Measurements from ENCODE around the gene RCAN3. TPM values are rescaled to one million over a fixed set of nuclear protein-coding genes. Genes with fewer than 3 reads are reported as not detected.
"Not testable (repeated sequence)": the region's sequence is repeated elsewhere in the genome, so short reads cannot be mapped to it uniquely, and the experiment has no call there.

Gene RCAN3
- total and polyA plus RNA-seq, 2 donors from 2014 or later = 3.5 to 27.1 TPM

DNA sequence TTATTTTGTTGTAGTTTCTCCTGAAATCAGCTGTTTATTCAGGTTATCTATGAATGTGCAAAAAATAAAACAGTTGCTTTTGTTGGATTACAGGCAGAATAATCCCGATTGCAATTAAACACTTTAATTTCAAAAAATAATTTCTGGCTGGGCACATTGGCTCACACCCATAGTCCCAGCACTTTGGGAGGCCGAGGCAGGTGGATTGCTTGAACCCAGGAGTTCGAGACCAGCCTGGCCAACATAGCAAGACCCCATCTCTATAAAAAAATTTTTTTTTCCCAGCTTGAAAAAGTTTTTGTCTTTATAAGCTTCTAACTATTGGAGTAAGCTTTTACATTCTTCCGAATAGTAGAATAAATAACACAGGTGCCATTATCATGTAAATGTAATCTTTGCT, 15.3 kb downstream of the RCAN3 start:
- DNase-seq (no peak), FAIRE-seq (no peak)
- Histone ChIP-seq H3K4me1 (ENCODE audit: control insufficient read depth in 2 of 3, insufficient read depth in 2 of 3, low read depth in 1 of 3, low read length in 3 of 3) (no peaks in the 10 kb centered on the region), H3K4me3 (ENCODE audit: low read length in 3 of 3) (no peak overlapping the region), H3K36me3 (ENCODE audit: control insufficient read depth in 2 of 3, insufficient read depth in 3 of 3, low read length in 3 of 3) (no peaks in the 10 kb centered on the region), H3K27ac (ENCODE audit: low read depth in 2 of 2, low read length in 2 of 2) (no peak overlapping the region), H3K9ac (ENCODE audit: low read length in 3 of 3) (no peak overlapping the region), H3K9me3 (ENCODE audit: control insufficient read depth in 2 of 3, insufficient read depth in 1 of 3, low read length in 3 of 3) (no peaks in the 10 kb centered on the region), H3K27me3 (ENCODE audit: control insufficient read depth, insufficient read depth, low read length) (no peaks in the 10 kb centered on the region)
- TF ChIP-seq, protein P1, sequence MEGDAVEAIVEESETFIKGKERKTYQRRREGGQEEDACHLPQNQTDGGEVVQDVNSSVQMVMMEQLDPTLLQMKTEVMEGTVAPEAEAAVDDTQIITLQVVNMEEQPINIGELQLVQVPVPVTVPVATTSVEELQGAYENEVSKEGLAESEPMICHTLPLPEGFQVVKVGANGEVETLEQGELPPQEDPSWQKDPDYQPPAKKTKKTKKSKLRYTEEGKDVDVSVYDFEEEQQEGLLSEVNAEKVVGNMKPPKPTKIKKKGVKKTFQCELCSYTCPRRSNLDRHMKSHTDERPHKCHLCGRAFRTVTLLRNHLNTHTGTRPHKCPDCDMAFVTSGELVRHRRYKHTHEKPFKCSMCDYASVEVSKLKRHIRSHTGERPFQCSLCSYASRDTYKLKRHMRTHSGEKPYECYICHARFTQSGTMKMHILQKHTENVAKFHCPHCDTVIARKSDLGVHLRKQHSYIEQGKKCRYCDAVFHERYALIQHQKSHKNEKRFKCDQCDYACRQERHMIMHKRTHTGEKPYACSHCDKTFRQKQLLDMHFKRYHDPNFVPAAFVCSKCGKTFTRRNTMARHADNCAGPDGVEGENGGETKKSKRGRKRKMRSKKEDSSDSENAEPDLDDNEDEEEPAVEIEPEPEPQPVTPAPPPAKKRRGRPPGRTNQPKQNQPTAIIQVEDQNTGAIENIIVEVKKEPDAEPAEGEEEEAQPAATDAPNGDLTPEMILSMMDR (IDR thresholded peaks at IDR 0.05; ENCODE audit: borderline replicate concordance, extremely low read depth, insufficient read depth) = no peak
- intact Hi-C loops (cut with DNase I) = no loop called here

DNA sequence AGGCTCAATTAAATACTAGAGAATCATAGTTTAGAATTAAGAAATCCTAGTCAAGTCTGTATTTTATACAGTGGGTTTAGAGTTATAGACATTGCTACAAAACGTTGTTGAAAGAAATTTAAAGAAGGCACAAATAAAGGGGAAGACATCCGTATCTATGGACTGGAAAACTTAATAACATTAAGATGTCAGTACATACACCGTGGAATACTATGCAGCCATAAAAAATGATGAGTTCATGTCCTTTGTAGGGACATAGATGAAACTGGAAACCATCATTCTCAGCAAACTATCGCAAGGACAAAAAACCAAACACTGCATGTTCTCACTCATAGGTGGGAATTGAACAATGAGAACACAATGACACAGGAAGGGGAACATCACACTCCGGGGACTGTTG, 17.6 kb downstream of the RCAN3 start:
- FAIRE-seq; intact Hi-C loops (cut with DNase I); H3K27ac ChIP-seq (ENCODE audit: low read depth in 2 of 2, low read length in 2 of 2): not testable (repeated sequence)

DNA sequence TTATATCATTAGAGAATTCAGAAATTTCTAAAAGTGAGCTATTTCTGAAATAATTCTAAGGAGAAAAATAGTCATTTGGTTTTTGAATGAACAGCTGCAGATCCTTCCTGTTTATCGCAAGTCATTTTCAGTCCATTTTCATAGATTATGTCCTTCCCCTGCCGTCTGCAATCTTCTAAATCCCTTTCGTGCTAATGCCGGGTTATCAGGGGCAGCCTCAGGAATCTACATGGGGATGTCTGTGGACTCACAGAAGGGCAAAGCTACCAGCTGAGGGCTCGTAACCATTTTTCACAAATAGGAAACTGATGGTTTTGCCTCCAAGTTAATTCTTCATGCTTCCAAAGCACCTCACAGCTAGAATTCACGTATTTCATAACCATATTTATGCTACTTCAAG, 23.0 kb downstream of the RCAN3 start:
- DNase-seq = no peak
- TF ChIP-seq, protein P1 (IDR thresholded peaks at IDR 0.05; ENCODE audit: borderline replicate concordance, extremely low read depth, insufficient read depth) = no peak
- no peak for FAIRE-seq

More for the DNA sequence above, 17.6 kb downstream of the RCAN3 start:
- DNase-seq; H3K4me1 ChIP-seq (ENCODE audit: control insufficient read depth in 2 of 3, insufficient read depth in 2 of 3, low read depth in 1 of 3, low read length in 3 of 3); H3K9me3 ChIP-seq (ENCODE audit: control insufficient read depth in 2 of 3, insufficient read depth in 1 of 3, low read length in 3 of 3); H3K4me3 ChIP-seq (ENCODE audit: low read length in 3 of 3); H3K9ac ChIP-seq (ENCODE audit: low read length in 3 of 3); H3K36me3 ChIP-seq (ENCODE audit: control insufficient read depth in 2 of 3, insufficient read depth in 3 of 3, low read length in 3 of 3); H3K27me3 ChIP-seq (ENCODE audit: control insufficient read depth, insufficient read depth, low read length): not testable (repeated sequence)

DNA sequence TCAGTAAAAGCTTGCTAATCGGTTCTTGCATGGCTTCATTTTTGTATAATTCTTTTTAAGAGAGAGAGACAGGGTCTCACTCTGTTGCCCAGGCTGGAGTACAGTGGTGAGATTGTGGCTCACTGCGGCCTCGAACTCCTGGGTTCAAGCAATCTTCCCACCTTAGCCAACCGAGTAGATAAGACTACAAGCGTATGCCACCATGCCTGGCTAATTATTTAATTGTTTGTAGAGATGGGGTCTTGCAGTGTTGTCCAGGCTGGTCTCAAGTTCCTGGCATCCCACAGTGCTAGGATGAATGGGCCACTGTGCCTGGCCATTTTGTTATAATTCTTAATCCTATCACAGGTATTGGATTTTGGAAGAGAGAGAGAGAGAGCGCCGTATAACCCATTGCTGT, 23.4 kb downstream of the RCAN3 start:
- H3K4me3 ChIP-seq (ENCODE audit: low read length in 3 of 3) = no peak overlapping the region
- H3K9me3 ChIP-seq (ENCODE audit: control insufficient read depth in 2 of 3, insufficient read depth in 1 of 3, low read length in 3 of 3) = no peaks in the 10 kb centered on the region
- H3K27ac ChIP-seq (ENCODE audit: low read depth in 2 of 2, low read length in 2 of 2) = no peak overlapping the region
- TF ChIP-seq, protein P1 (IDR thresholded peaks at IDR 0.05; ENCODE audit: borderline replicate concordance, extremely low read depth, insufficient read depth) = no peak
- H3K27me3 ChIP-seq (ENCODE audit: control insufficient read depth, insufficient read depth, low read length) = no peaks in the 10 kb centered on the region
- DNase-seq (no peak), FAIRE-seq (no peak)
- H3K9ac ChIP-seq (ENCODE audit: low read length in 3 of 3) = no peak overlapping the region
- H3K4me1 ChIP-seq (ENCODE audit: control insufficient read depth in 2 of 3, insufficient read depth in 2 of 3, low read depth in 1 of 3, low read length in 3 of 3) = no peaks in the 10 kb centered on the region
- intact Hi-C loops (cut with DNase I) = no loop called here
- H3K36me3 ChIP-seq (ENCODE audit: control insufficient read depth in 2 of 3, insufficient read depth in 3 of 3, low read length in 3 of 3) = no peaks in the 10 kb centered on the region

More for the DNA sequence above, 23.0 kb downstream of the RCAN3 start:
- no peak overlapping the region for H3K27ac ChIP-seq (ENCODE audit: low read depth in 2 of 2, low read length in 2 of 2)
- H3K9ac ChIP-seq (ENCODE audit: low read length in 3 of 3) = no peak overlapping the region
- H3K4me3 ChIP-seq (ENCODE audit: low read length in 3 of 3) = no peak overlapping the region
- intact Hi-C loops (cut with DNase I) = no loop called here
- no peaks in the 10 kb centered on the region for H3K36me3 ChIP-seq (ENCODE audit: control insufficient read depth in 2 of 3, insufficient read depth in 3 of 3, low read length in 3 of 3)
- H3K9me3 ChIP-seq (ENCODE audit: control insufficient read depth in 2 of 3, insufficient read depth in 1 of 3, low read length in 3 of 3) = no peaks in the 10 kb centered on the region
- no peaks in the 10 kb centered on the region for H3K27me3 ChIP-seq (ENCODE audit: control insufficient read depth, insufficient read depth, low read length)
- no peaks in the 10 kb centered on the region for H3K4me1 ChIP-seq (ENCODE audit: control insufficient read depth in 2 of 3, insufficient read depth in 2 of 3, low read depth in 1 of 3, low read length in 3 of 3)
